ENCODE results near the gene SERPINI1. TPM values are rescaled to one million over a fixed set of nuclear protein-coding genes. Genes with fewer than 3 reads are reported as not detected.
"Not testable (repeated sequence)": the region's sequence is repeated elsewhere in the genome, so short reads cannot be mapped to it uniquely, and the experiment has no call there.

The SERPINI1 gene
- total RNA-seq, 2 experiments from 2014 or later = 2.6 to 3.0 TPM

GRCh38 chr3:167823738-167824137, 88.2 kb downstream of the SERPINI1 start:
- Mint-ChIP-seq H3K27me3 (no peaks in the 10 kb centered on the region), H3K27ac (no peak overlapping the region), H3K4me1 (no peaks in the 10 kb centered on the region), H3K4me3 (no peak overlapping the region), H3K9me3 (ENCODE audit: low read depth) (no peaks in the 10 kb centered on the region), H3K36me3 (no peaks in the 10 kb centered on the region)
- CTCF ChIA-PET = no interaction called here
- DNase-seq = no peak
- ATAC-seq = no peak

- DNase-seq, H3K27ac Mint-ChIP-seq, ATAC-seq: not testable (repeated sequence)
These were observed 92.1 kb downstream of the SERPINI1 start for GRCh38 chr3:167827588-167827987.

GRCh38 chr3:167829071-167829470, 93.5 kb downstream of the SERPINI1 start:
- no peak overlapping the region for H3K4me3 Mint-ChIP-seq

More at GRCh38 chr3:167827588-167827987, 92.1 kb downstream of the SERPINI1 start:
- CTCF ChIA-PET; H3K27me3 Mint-ChIP-seq; H3K4me1 Mint-ChIP-seq; H3K4me3 Mint-ChIP-seq; H3K36me3 Mint-ChIP-seq; H3K9me3 Mint-ChIP-seq (ENCODE audit: low read depth): not testable (repeated sequence)

GRCh38 chr3:167830007-167830406, 94.5 kb downstream of the SERPINI1 start:
- Mint-ChIP-seq H3K9me3 (ENCODE audit: low read depth) (no peaks in the 10 kb centered on the region), H3K4me3 (no peak overlapping the region), H3K27me3 (peaks cover 6% of the 10 kb centered on the region), H3K27ac (no peak overlapping the region), H3K36me3 (no peaks in the 10 kb centered on the region), H3K4me1 (no peaks in the 10 kb centered on the region)
- ATAC-seq (no peak), DNase-seq (no peak)
- CTCF ChIA-PET = no interaction called here

More at GRCh38 chr3:167829071-167829470, 93.5 kb downstream of the SERPINI1 start:
- no peaks in the 10 kb centered on the region for H3K9me3 Mint-ChIP-seq (ENCODE audit: low read depth)
- CTCF ChIA-PET = no interaction called here
- DNase-seq = no peak
- H3K27ac Mint-ChIP-seq = no peak overlapping the region
- ATAC-seq = no peak
- H3K36me3 Mint-ChIP-seq = no peaks in the 10 kb centered on the region
- peaks cover 6% of the 10 kb centered on the region for H3K27me3 Mint-ChIP-seq
- no peaks in the 10 kb centered on the region for H3K4me1 Mint-ChIP-seq

- Mint-ChIP-seq H3K9me3 (ENCODE audit: low read depth) (no peaks in the 10 kb centered on the region), H3K27me3 (peaks cover 13% of the 10 kb centered on the region), H3K27ac (no peak overlapping the region), H3K36me3 (no peaks in the 10 kb centered on the region), H3K4me1 (no peaks in the 10 kb centered on the region), H3K4me3 (no peak overlapping the region)
- ATAC-seq = no peak
- CTCF ChIA-PET = no interaction called here
- no peak for DNase-seq
These were observed 99.8 kb downstream of the SERPINI1 start for GRCh38 chr3:167835359-167835758.

GRCh38 chr3:167835953-167836352, 100.4 kb downstream of the SERPINI1 start:
- H3K4me1 Mint-ChIP-seq = no peaks in the 10 kb centered on the region
- ATAC-seq = no peak

GRCh38 chr3:167837466-167837865, 101.9 kb downstream of the SERPINI1 start:
- DNase-seq (no peak), ATAC-seq (no peak)
- Mint-ChIP-seq H3K27ac (no peak overlapping the region), H3K27me3 (peaks cover 12% of the 10 kb centered on the region), H3K4me1 (no peaks in the 10 kb centered on the region), H3K36me3 (no peaks in the 10 kb centered on the region), H3K9me3 (ENCODE audit: low read depth) (no peaks in the 10 kb centered on the region), H3K4me3 (no peak overlapping the region)
- CTCF ChIA-PET = no interaction called here

More at GRCh38 chr3:167835953-167836352, 100.4 kb downstream of the SERPINI1 start:
- no peak for DNase-seq
- Mint-ChIP-seq H3K4me3 (no peak overlapping the region), H3K36me3 (no peaks in the 10 kb centered on the region), H3K27ac (no peak overlapping the region), H3K27me3 (peaks cover 13% of the 10 kb centered on the region), H3K9me3 (ENCODE audit: low read depth) (no peaks in the 10 kb centered on the region)
- CTCF ChIA-PET = no interaction called here

- peaks cover 3% of the 10 kb centered on the region for H3K4me1 Mint-ChIP-seq
- CTCF ChIA-PET = interaction anchor here (1.7 kb wide), 1 partner anchor 24 kb away, joined by 4 read pairs; no protein-coding TSS in a partner anchor
- ATAC-seq (no peak), DNase-seq (no peak)
- no peaks in the 10 kb centered on the region for H3K36me3 Mint-ChIP-seq
- H3K27ac Mint-ChIP-seq = no peak overlapping the region
- no peaks in the 10 kb centered on the region for H3K9me3 Mint-ChIP-seq (ENCODE audit: low read depth)
- H3K27me3 Mint-ChIP-seq = peaks cover 7% of the 10 kb centered on the region
- H3K4me3 Mint-ChIP-seq = no peak overlapping the region
These were observed 104.1 kb downstream of the SERPINI1 start for GRCh38 chr3:167839460-167840134.

GRCh38 chr3:167840247-167840646, 104.7 kb downstream of the SERPINI1 start:
- peaks cover 3% of the 10 kb centered on the region for H3K4me1 Mint-ChIP-seq
- CTCF ChIA-PET = no interaction called here
- no peak overlapping the region for H3K27ac Mint-ChIP-seq

GRCh38 chr3:167843481-167843880, 108.0 kb downstream of the SERPINI1 start:
- DNase-seq = no peak
- Mint-ChIP-seq H3K4me1 (peaks cover 3% of the 10 kb centered on the region), H3K27ac (no peak overlapping the region), H3K36me3 (no peaks in the 10 kb centered on the region), H3K4me3 (no peak overlapping the region), H3K9me3 (ENCODE audit: low read depth) (no peaks in the 10 kb centered on the region), H3K27me3 (no peaks in the 10 kb centered on the region)
- no peak for ATAC-seq
- CTCF ChIA-PET = interaction anchor here (0.9 kb wide), 1 partner anchor 39 kb away, joined by 3 read pairs; no protein-coding TSS in a partner anchor

More at GRCh38 chr3:167840247-167840646, 104.7 kb downstream of the SERPINI1 start:
- ATAC-seq = no peak
- no peaks in the 10 kb centered on the region for H3K9me3 Mint-ChIP-seq (ENCODE audit: low read depth)
- no peak for DNase-seq
- H3K4me3 Mint-ChIP-seq = no peak overlapping the region
- H3K36me3 Mint-ChIP-seq = no peaks in the 10 kb centered on the region
- H3K27me3 Mint-ChIP-seq = peaks cover 7% of the 10 kb centered on the region

- no peaks in the 10 kb centered on the region for H3K9me3 Mint-ChIP-seq (ENCODE audit: low read depth)
- CTCF ChIA-PET = no interaction called here
- H3K4me3 Mint-ChIP-seq = no peak overlapping the region
- DNase-seq (no peak), ATAC-seq (no peak)
- peaks cover 3% of the 10 kb centered on the region for H3K4me1 Mint-ChIP-seq
- H3K27me3 Mint-ChIP-seq = no peaks in the 10 kb centered on the region
- H3K27ac Mint-ChIP-seq = no peak overlapping the region
- no peaks in the 10 kb centered on the region for H3K36me3 Mint-ChIP-seq
These were observed 108.4 kb downstream of the SERPINI1 start for GRCh38 chr3:167843886-167844285.

GRCh38 chr3:167844528-167844927, 109.0 kb downstream of the SERPINI1 start:
- H3K27me3 Mint-ChIP-seq = no peaks in the 10 kb centered on the region
- H3K27ac Mint-ChIP-seq = no peak overlapping the region
- no peaks in the 10 kb centered on the region for H3K36me3 Mint-ChIP-seq
- no peak for DNase-seq
- CTCF ChIA-PET = no interaction called here
- peaks cover 3% of the 10 kb centered on the region for H3K4me1 Mint-ChIP-seq
- no peak overlapping the region for H3K4me3 Mint-ChIP-seq
- no peaks in the 10 kb centered on the region for H3K9me3 Mint-ChIP-seq (ENCODE audit: low read depth)
- ATAC-seq = no peak

- no peaks in the 10 kb centered on the region for H3K36me3 Mint-ChIP-seq
- peaks cover 6% of the 10 kb centered on the region for H3K27me3 Mint-ChIP-seq
- no peak for ATAC-seq
- no peak overlapping the region for H3K27ac Mint-ChIP-seq
- no peak for DNase-seq
- no peaks in the 10 kb centered on the region for H3K4me1 Mint-ChIP-seq
- CTCF ChIA-PET = no interaction called here
- no peaks in the 10 kb centered on the region for H3K9me3 Mint-ChIP-seq (ENCODE audit: low read depth)
- no peak overlapping the region for H3K4me3 Mint-ChIP-seq
These were observed 115.7 kb downstream of the SERPINI1 start for GRCh38 chr3:167851171-167851570.

- Mint-ChIP-seq H3K36me3 (no peaks in the 10 kb centered on the region), H3K27me3 (peaks cover 6% of the 10 kb centered on the region), H3K27ac (no peak overlapping the region), H3K9me3 (ENCODE audit: low read depth) (no peaks in the 10 kb centered on the region), H3K4me3 (no peak overlapping the region), H3K4me1 (no peaks in the 10 kb centered on the region)
- ATAC-seq (no peak), DNase-seq (no peak)
- CTCF ChIA-PET = no interaction called here
These were observed 116.2 kb downstream of the SERPINI1 start for GRCh38 chr3:167851749-167852148.
